Activated CD4-positive, alpha-beta T cell treated with anti-CD3 and anti-CD28 coated beads, Interleukin-2, Interleukin-4, amounts not matched to agents 100 ng/mL and 50 ng/mL, durations not matched to agents 16 hours and 8 hours (primary cell): Measurements from ENCODE around the gene TRPM1.

Experiments
- DNase-seq: peaks from one replicate; pipeline ENCODE4 v3.0.0-alpha.2; 2020; ENCODE audit warnings: low spot score

TRPM1 gene

GRCh38 chr15:30969724-30970123, 131.8 kb downstream of the TRPM1 start:
- DNase-seq, result no peak

GRCh38 chr15:30963681-30964080, 137.8 kb downstream of the TRPM1 start:
- DNase-seq, result no peak

- no peak for DNase-seq
Observed at GRCh38 chr15:30962659-30963058, 138.9 kb downstream of the TRPM1 start.

GRCh38 chr15:30962079-30962478, 139.4 kb downstream of the TRPM1 start:
- DNase-seq, result no peak

- no peak for DNase-seq
Observed at GRCh38 chr15:30958219-30958618, 143.3 kb downstream of the TRPM1 start.

GRCh38 chr15:30956216-30957124, 145.1 kb downstream of the TRPM1 start:
- no peak for DNase-seq

GRCh38 chr15:30954674-30955073, 146.9 kb downstream of the TRPM1 start:
- no peak for DNase-seq

GRCh38 chr15:30953731-30954378, 147.7 kb downstream of the TRPM1 start:
- DNase-seq, result peak; percentile 49

GRCh38 chr15:30953183-30953582, 148.3 kb downstream of the TRPM1 start:
- no peak for DNase-seq
